NT2/D1 (cell line): ENCODE results near the gene AK9.

Source experiments
- YY1 ChIP-seq: IDR thresholded peaks from 2 replicates; pipeline ENCODE4 v1.6.1; 2011; ENCODE audit not compliant: insufficient read length, insufficient read depth
- ZNF274 ChIP-seq: IDR thresholded peaks from 2 replicates; pipeline ENCODE4 v1.6.1; 2011; ENCODE audit warnings: mild to moderate bottlenecking, low read depth, low read length

DNA sequence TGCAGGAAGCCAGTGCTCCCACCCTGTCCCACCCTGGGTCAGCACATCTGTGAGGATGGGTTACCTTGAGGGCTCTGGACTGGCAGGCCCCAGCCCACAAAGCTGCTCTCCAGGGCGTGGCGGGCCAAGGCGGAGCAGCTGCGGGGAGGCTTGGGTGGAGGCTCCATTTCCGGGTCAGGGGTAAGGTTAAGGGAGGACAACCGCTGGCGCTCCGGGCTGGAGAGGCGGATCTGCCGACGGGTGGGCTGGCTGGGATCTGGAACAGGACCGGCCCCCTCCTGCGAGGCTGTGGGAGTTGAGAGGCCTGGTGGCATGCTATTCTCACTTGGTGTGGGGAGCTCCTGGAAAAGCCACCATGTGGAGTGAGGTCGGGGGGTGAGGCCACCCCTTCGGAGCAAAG, 244.9 kb downstream of the AK9 start:
- TF ChIP-seq ZNF274, result no peak
- no peak for TF ChIP-seq YY1
